HEK293 (cell line): ENCODE data around the gene HTR3B.

Experiments
- CTCF ChIP-seq: fragments of 450-650 bp; formaldehyde crosslinking; IDR thresholded peaks from 2 replicates; pipeline ENCODE4 v1.5.1; 2016; ENCODE audit warnings: missing biosample characterization, missing genetic modification characterization
- REST ChIP-seq: fragments of 450-650 bp; formaldehyde crosslinking; IDR thresholded peaks from 2 replicates; pipeline ENCODE4 v1.5.1; 2016; ENCODE audit warnings: missing biosample characterization, missing genetic modification characterization
- YY1 ChIP-seq: fragments of 450-650 bp; formaldehyde crosslinking; IDR thresholded peaks from 2 replicates; pipeline ENCODE4 v1.5.1; 2018; ENCODE audit warnings: missing biosample characterization, missing genetic modification characterization
- ZFP3 ChIP-seq: fragments of 450-650 bp; formaldehyde crosslinking; IDR thresholded peaks from 2 replicates; pipeline ENCODE4 v1.5.1; 2016; ENCODE audit warnings: low read depth, missing biosample characterization, missing genetic modification characterization
- ZNF221 ChIP-seq: fragments of 450-650 bp; formaldehyde crosslinking; IDR thresholded peaks from 2 replicates; pipeline ENCODE4 v1.5.1; 2017; ENCODE audit warnings: missing biosample characterization, missing genetic modification characterization, borderline replicate concordance
- ZNF274 ChIP-seq, 2 experiments: fragments of 200-500 bp in 1 of 2; fragments of 450-650 bp in 1 of 2; sonication (Bioruptor generic) in 1 of 2; formaldehyde crosslinking in 1 of 2; IDR thresholded peaks; 2 replicates each; pipeline versions ENCODE4 v1.5.1 to v1.6.1; 2014 to 2016; ENCODE audit warnings: borderline replicate concordance in 1 of 2, inconsistent platforms in 1 of 2, low read length in 1 of 2, missing biosample characterization in 1 of 2, missing genetic modification characterization in 1 of 2
- ZNF280D ChIP-seq: fragments of 450-650 bp; formaldehyde crosslinking; IDR thresholded peaks from 2 replicates; pipeline ENCODE4 v1.5.1; 2016; ENCODE audit warnings: missing biosample characterization, missing genetic modification characterization
- ZNF416 ChIP-seq: fragments of 450-650 bp; formaldehyde crosslinking; IDR thresholded peaks from 2 replicates; pipeline ENCODE4 v1.5.1; 2016; ENCODE audit warnings: missing biosample characterization, missing genetic modification characterization
- ZNF514 ChIP-seq: fragments of 450-650 bp; formaldehyde crosslinking; IDR thresholded peaks from 2 replicates; pipeline ENCODE4 v1.5.1; 2016; ENCODE audit warnings: missing biosample characterization, missing genetic modification characterization
- ZNF571 ChIP-seq: fragments of 450-650 bp; formaldehyde crosslinking; IDR thresholded peaks from 2 replicates; pipeline ENCODE4 v1.5.0; 2017; ENCODE audit warnings: missing biosample characterization, missing genetic modification characterization
- ZNF658 ChIP-seq: fragments of 450-650 bp; formaldehyde crosslinking; IDR thresholded peaks from 2 replicates; pipeline ENCODE4; 2016; ENCODE audit warnings: missing biosample characterization, missing genetic modification characterization
- ZSCAN18 ChIP-seq: fragments of 450-650 bp; formaldehyde crosslinking; IDR thresholded peaks from 2 replicates; pipeline ENCODE4 v1.5.1; 2016; ENCODE audit warnings: missing biosample characterization, missing genetic modification characterization

- TF ChIP-seq ZNF416 (no peak), REST (tag by site-specific recombination) (no peak), ZNF514 (tag by site-specific recombination) (no peak), ZNF274 (IDR thresholded peaks at IDR 0.05; ENCODE audit: low read length) (no peak), ZNF274 (tag by site-specific recombination; IDR thresholded peaks at IDR 0.05; ENCODE audit: borderline replicate concordance) (no peak), ZNF658 (tag by site-specific recombination) (no peak), ZNF280D (no peak), ZNF221 (no peak), ZSCAN18 (tag by site-specific recombination) (no peak), ZNF571 (tag by site-specific recombination) (no peak), YY1 (tag by site-specific recombination) (no peak), CTCF (tag by site-specific recombination) (no peak), ZFP3 (tag by site-specific recombination) (no peak)
These were observed 73.1 kb downstream of the HTR3B start for GRCh38 chr11:113977701-113978100.
